ENCODE data around the gene PDE4D.

DNA sequence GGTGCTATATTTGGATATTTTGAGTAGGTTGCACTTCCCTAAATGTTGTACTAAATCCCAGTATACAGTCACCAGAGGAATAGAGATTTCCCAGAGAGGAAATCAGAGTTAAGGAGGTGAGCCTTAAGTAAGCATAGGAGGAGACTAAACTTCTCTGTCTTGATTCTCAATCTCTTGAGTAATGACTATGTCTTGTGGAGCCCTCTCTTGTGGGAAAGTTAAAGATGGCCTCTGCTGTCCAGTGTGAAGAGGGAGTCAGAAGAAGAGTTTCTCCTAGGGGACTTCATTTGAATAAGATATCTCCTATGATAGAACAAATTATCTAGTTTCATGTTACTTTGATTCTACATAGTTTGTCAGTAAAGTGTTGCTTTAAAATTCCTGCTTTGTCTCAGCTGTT lies 502.5 kb downstream of the PDE4D start:
- TF ChIP-seq, protein P1, sequence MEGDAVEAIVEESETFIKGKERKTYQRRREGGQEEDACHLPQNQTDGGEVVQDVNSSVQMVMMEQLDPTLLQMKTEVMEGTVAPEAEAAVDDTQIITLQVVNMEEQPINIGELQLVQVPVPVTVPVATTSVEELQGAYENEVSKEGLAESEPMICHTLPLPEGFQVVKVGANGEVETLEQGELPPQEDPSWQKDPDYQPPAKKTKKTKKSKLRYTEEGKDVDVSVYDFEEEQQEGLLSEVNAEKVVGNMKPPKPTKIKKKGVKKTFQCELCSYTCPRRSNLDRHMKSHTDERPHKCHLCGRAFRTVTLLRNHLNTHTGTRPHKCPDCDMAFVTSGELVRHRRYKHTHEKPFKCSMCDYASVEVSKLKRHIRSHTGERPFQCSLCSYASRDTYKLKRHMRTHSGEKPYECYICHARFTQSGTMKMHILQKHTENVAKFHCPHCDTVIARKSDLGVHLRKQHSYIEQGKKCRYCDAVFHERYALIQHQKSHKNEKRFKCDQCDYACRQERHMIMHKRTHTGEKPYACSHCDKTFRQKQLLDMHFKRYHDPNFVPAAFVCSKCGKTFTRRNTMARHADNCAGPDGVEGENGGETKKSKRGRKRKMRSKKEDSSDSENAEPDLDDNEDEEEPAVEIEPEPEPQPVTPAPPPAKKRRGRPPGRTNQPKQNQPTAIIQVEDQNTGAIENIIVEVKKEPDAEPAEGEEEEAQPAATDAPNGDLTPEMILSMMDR (conservative IDR thresholded peaks at IDR 0.05; ENCODE audit: low read depth, low read length), result no peak
- TF ChIP-seq EZH2 (IDR thresholded peaks at IDR 0.05; ENCODE audit: low read length, unreplicated experiment), result no peak
